Lower lobe of right lung (tissue), 2 donors: ENCODE results near the gene STK24. TPM values are rescaled to one million over a fixed set of nuclear protein-coding genes. Genes with fewer than 3 reads are reported as not detected.
A peak's percentile ranks its signal among the peaks of the same experiment; 100 is the strongest.
"Not testable (repeated sequence)": the region's sequence is repeated elsewhere in the genome, so short reads cannot be mapped to it uniquely, and the experiment has no call there.

Experiments
- ATAC-seq, 2 donors: fragments of 200-7000 bp; cut with Tn5 transposase; one replicate each; pipeline ENCODE4 v1.9.1; 2020 to 2022; ENCODE audit warnings: mild to moderate bottlenecking in 2 of 2, moderate library complexity in 2 of 2
- DNase-seq: peaks from one replicate; pipeline ENCODE4 v3.0.0-alpha.2; 2020
- H3K27ac ChIP-seq: fragments of 200-600 bp; one replicate; pipeline ENCODE4 v1.8.0; 2022
- H3K27me3 ChIP-seq: fragments of 200-600 bp; one replicate; pipeline ENCODE4 v1.8.0; 2022; ENCODE audit warnings: low read depth
- H3K36me3 ChIP-seq: fragments of 200-600 bp; one replicate; pipeline ENCODE4 v1.8.0; 2022; ENCODE audit warnings: mild to moderate bottlenecking
- H3K4me1 ChIP-seq: fragments of 200-600 bp; one replicate; pipeline ENCODE4 v1.8.0; 2022
- H3K4me3 ChIP-seq: fragments of 200-600 bp; one replicate; pipeline ENCODE4 v1.8.0; 2022; ENCODE audit warnings: mild to moderate bottlenecking
- H3K9me3 ChIP-seq: fragments of 200-600 bp; one replicate; pipeline ENCODE4 v1.8.0; 2022
- CTCF ChIP-seq: fragments of 200-600 bp; IDR thresholded peaks from one replicate; pipeline ENCODE4 v1.8.0; 2022; ENCODE audit warnings: antibody characterized with exemption, mild to moderate bottlenecking
- intact Hi-C: fragments of 100-400 bp; cut with DNase I; formaldehyde crosslinking; loops from one replicate; pipeline ENCODE4 v1.11.0; 2022
- total RNA-seq: library from RNA; stranded (reverse); fragmentation: NEBNext Ultra II Directional; extraction: Animal tissue kit (Norgen Biotek cat#: 25700); gene quantifications from one replicate; pipeline ENCODE4 v1.2.1, GENCODE V29; 2021
- donor health status: DM: no; HTN: yes; CAD: no; lungs with severe emphysema.

Gene STK24
- total RNA-seq, 1 donor from 2014 or later, result 94.5 TPM

GRCh38 chr13:98575009-98575903 is 1.7 kb downstream of the STK24 start:
- intact Hi-C loops, result loop anchor here (10.0 kb wide), 1 partner anchor 100 kb away; no protein-coding TSS in a partner anchor
- H3K27ac ChIP-seq, result peak overlapping the region; percentile 96

GRCh38 chr13:98571955-98572662 is 4.8 kb downstream of the STK24 start:
- H3K27ac ChIP-seq, result peak overlapping the region; percentile 75

More at GRCh38 chr13:98575009-98575903, 1.7 kb downstream of the STK24 start:
- Histone ChIP-seq H3K27me3 (no peaks in the 10 kb centered on the region), H3K4me1 (peaks cover 62% of the 10 kb centered on the region), H3K9me3 (no peaks in the 10 kb centered on the region), H3K36me3 (no peaks in the 10 kb centered on the region), H3K4me3 (peak overlapping the region; percentile 84)
- DNase-seq (no peak), ATAC-seq (no peak)
- TF ChIP-seq CTCF, result no peak

GRCh38 chr13:98570929-98571372 is 6.0 kb downstream of the STK24 start:
- TF ChIP-seq CTCF, result no peak
- peak overlapping the region; percentile 42 for H3K4me3 ChIP-seq
- ATAC-seq (peak; percentile 68 to 77), DNase-seq (no peak)
- peak overlapping the region; percentile 75 for H3K27ac ChIP-seq
- no peaks in the 10 kb centered on the region for H3K9me3 ChIP-seq
- peaks cover 82% of the 10 kb centered on the region for H3K4me1 ChIP-seq
- H3K27me3 ChIP-seq, result no peaks in the 10 kb centered on the region
- H3K36me3 ChIP-seq, result no peaks in the 10 kb centered on the region
- intact Hi-C loops, result loop anchor here (10.0 kb wide), 1 partner anchor 96 kb away; no protein-coding TSS in a partner anchor

More at GRCh38 chr13:98571955-98572662, 4.8 kb downstream of the STK24 start:
- no peak for TF ChIP-seq CTCF
- peaks cover 70% of the 10 kb centered on the region for H3K4me1 ChIP-seq
- peak overlapping the region; percentile 42 for H3K4me3 ChIP-seq
- H3K9me3 ChIP-seq, result no peaks in the 10 kb centered on the region
- intact Hi-C loops, result loop anchor here (10.0 kb wide), 1 partner anchor 97 kb away; no protein-coding TSS in a partner anchor
- no peak for DNase-seq
- H3K36me3 ChIP-seq, result no peaks in the 10 kb centered on the region
- H3K27me3 ChIP-seq, result no peaks in the 10 kb centered on the region
- ATAC-seq, result peak; percentile 45 to 48

- peaks cover 85% of the 10 kb centered on the region for H3K4me1 ChIP-seq
- not testable (repeated sequence) for H3K36me3 ChIP-seq, H3K4me3 ChIP-seq, H3K27me3 ChIP-seq, DNase-seq, H3K9me3 ChIP-seq
- intact Hi-C loops, result loop anchor here (10.0 kb wide), 1 partner anchor 95 kb away; no protein-coding TSS in a partner anchor
- peak overlapping the region; percentile 75 for H3K27ac ChIP-seq
- peak; percentile 24 to 45 for ATAC-seq
Observed at GRCh38 chr13:98569494-98570367, 7.2 kb downstream of the STK24 start.

- peaks cover 85% of the 10 kb centered on the region for H3K4me1 ChIP-seq
- H3K4me3 ChIP-seq, result no peak overlapping the region
- H3K36me3 ChIP-seq, result no peaks in the 10 kb centered on the region
- ATAC-seq, result no peak
- no peak for TF ChIP-seq CTCF
- no peaks in the 10 kb centered on the region for H3K27me3 ChIP-seq
- no peak for DNase-seq
- no peaks in the 10 kb centered on the region for H3K9me3 ChIP-seq
- H3K27ac ChIP-seq, result no peak overlapping the region
- intact Hi-C loops, result no loop called here
Observed at GRCh38 chr13:98568918-98569317, 8.0 kb downstream of the STK24 start.
